Testis (tissue), 2 donors: ENCODE data around the gene EXD1.

Experiments used
- CTCF ChIP-seq, 3 experiments: fragments of 450-650 bp in 2 of 3; fragments of 200-600 bp in 1 of 3; sonication (generic) in 1 of 3; IDR thresholded peaks; one replicate each; pipeline ENCODE4 v1.5.1; 2016 to 2019; ENCODE audit warnings: antibody characterized with exemption in 3 of 3, mild to moderate bottlenecking in 2 of 3, moderate library complexity in 1 of 3
- POLR2A ChIP-seq: fragments of 450-650 bp; IDR thresholded peaks from one replicate; pipeline ENCODE4 v1.6.1; 2017; ENCODE audit warnings: antibody characterized with exemption, mild to moderate bottlenecking, moderate library complexity

- TF ChIP-seq CTCF (IDR thresholded peaks at IDR 0.05) (no peak), POLR2A (no peak)
Observed at GRCh38 chr15:41133454-41133853, 97.1 kb downstream of the EXD1 start.
